GM12878 (cell line): ENCODE data around the gene CDC5L. TPM values are rescaled to one million over a fixed set of nuclear protein-coding genes. Genes with fewer than 3 reads are reported as not detected.

Experiments used
- ATAC-seq: fragments of 200-7000 bp; cut with Tn5 transposase; 3 replicates; pipeline ENCODE4 v1.9.1; 2020; ENCODE audit warnings: mild to moderate bottlenecking, moderate library complexity
- BruUV-seq: library from RNA; stranded (reverse); fragments of 400-500 nt; replicated peaks from 2 replicates; lab custom pipeline; 2021; lab: Mats Ljungman, UMichigan
- CTCF ChIA-PET: fragments of 300-600 bp; sonication (Branson Sonifier 250); formaldehyde crosslinking; extraction: SDS; loops from one replicate; lab custom pipeline; 2021; ENCODE audit warnings: inconsistent platforms; lab: Yijun Ruan, JAX
- POLR2A ChIA-PET: fragments of 350-600 bp; formaldehyde crosslinking; extraction: SDS; loops from one replicate; lab custom pipeline; 2021; ENCODE audit warnings: inconsistent platforms; lab: Charles Lee
- RAD21 ChIA-PET: fragments of 300-600 bp; sonication (Branson Sonifier 250); formaldehyde crosslinking; loops from one replicate; lab custom pipeline; 2023; ENCODE audit warnings: antibody characterized with exemption; ENCODE audit not compliant: unreplicated experiment; lab: Charles Lee
- SMC1A ChIA-PET: fragments of 300-600 bp; sonication (Branson Sonifier 250); formaldehyde crosslinking; loops from one replicate; lab custom pipeline; 2023; ENCODE audit not compliant: unreplicated experiment, uncharacterized antibody; lab: Charles Lee
- DNase-seq: peaks from one replicate; pipeline ENCODE4 v3.0.0-alpha.2; 2011; ENCODE audit warnings: low read depth, low spot score
- FAIRE-seq: peaks from 3 replicates; lab custom pipeline; 2011; peaks lifted over from hg19 to GRCh38; lab: Jason Lieb, UNC
- H2AFZ ChIP-seq: 2 replicates; pipeline ENCODE4 v1.6.0; 2011; ENCODE audit warnings: low read depth, low read length, control low read depth; ENCODE audit not compliant: control insufficient read depth
- H3K27ac ChIP-seq: 2 replicates; pipeline ENCODE4 v1.5.1; 2011; ENCODE audit warnings: control low read depth; ENCODE audit not compliant: control insufficient read depth, insufficient read depth
- H3K27me3 ChIP-seq, 2 experiments: replicated peaks in 1 of 2; 2 replicates each; pipeline versions ENCODE4 v1.6.0 to v1.6.1; 2011; ENCODE audit warnings: low read length in 1 of 2; ENCODE audit not compliant: control insufficient read depth in 2 of 2, insufficient read depth in 2 of 2
- H3K36me3 ChIP-seq, 2 experiments: 2 replicates each; pipeline ENCODE4 v1.5.1; 2011; ENCODE audit warnings: low read length in 1 of 2; ENCODE audit not compliant: control insufficient read depth in 2 of 2, insufficient read depth in 2 of 2
- H3K4me1 ChIP-seq: 2 replicates; pipeline ENCODE4 v1.6.1; 2011; ENCODE audit warnings: mild to moderate bottlenecking, low read length, moderate library complexity, mixed read lengths; ENCODE audit not compliant: control insufficient read depth, insufficient read depth
- H3K4me2 ChIP-seq: 2 replicates; pipeline ENCODE4 v1.6.0; 2011; ENCODE audit warnings: control low read depth; ENCODE audit not compliant: control insufficient read depth, insufficient read depth
- H3K4me3 ChIP-seq: fragments of 200-600 bp; sonication (generic); 2 replicates; pipeline ENCODE4 v1.5.1; 2016
- H3K79me2 ChIP-seq: 2 replicates; pipeline ENCODE4 v1.6.0; 2011; ENCODE audit warnings: low read length; ENCODE audit not compliant: control insufficient read depth, insufficient read depth
- H3K9ac ChIP-seq: 2 replicates; pipeline ENCODE4 v1.8.0; 2011; ENCODE audit warnings: low read length, control low read depth, mixed read lengths; ENCODE audit not compliant: control insufficient read depth, insufficient read depth
- H3K9me3 ChIP-seq: replicated peaks from 3 replicates; pipeline ENCODE4 v1.5.1; 2011; ENCODE audit warnings: mild to moderate bottlenecking, low read length; ENCODE audit not compliant: control insufficient read depth, insufficient read depth
- H4K20me1 ChIP-seq: 2 replicates; pipeline ENCODE4 v1.6.0; 2011; ENCODE audit not compliant: control insufficient read depth, insufficient read depth
- BCLAF1 ChIP-seq: fragments of 450-650 bp; IDR thresholded peaks from 2 replicates; pipeline ENCODE4 v1.6.1; 2017; ENCODE audit warnings: antibody characterized with exemption, mild to moderate bottlenecking, moderate library complexity
- CBFB ChIP-seq: IDR thresholded peaks from 2 replicates; pipeline ENCODE4 v1.6.1; 2016; ENCODE audit warnings: antibody characterized with exemption, low read depth
- FOXK2 ChIP-seq: fragments of 450-650 bp; IDR thresholded peaks from 2 replicates; pipeline ENCODE4 v1.6.1; 2017; ENCODE audit warnings: mild to moderate bottlenecking, moderate library complexity
- FOXM1 ChIP-seq: IDR thresholded peaks from 2 replicates; pipeline ENCODE4 v1.6.1; 2012; ENCODE audit warnings: low read depth, mild to moderate bottlenecking, inconsistent platforms, low read length, moderate library complexity
- HDAC2 ChIP-seq: fragments of 200-600 bp; sonication (generic); IDR thresholded peaks from 2 replicates; pipeline ENCODE4 v1.6.1; 2017
- HDAC6 ChIP-seq: fragments of 200-600 bp; sonication (generic); IDR thresholded peaks from one replicate; pipeline ENCODE4 v1.8.0; 2017; ENCODE audit warnings: antibody characterized with exemption; ENCODE audit not compliant: unreplicated experiment
- LARP7 ChIP-seq: fragments of 450-650 bp; IDR thresholded peaks from 2 replicates; pipeline ENCODE4 v1.6.1; 2017; ENCODE audit warnings: mild to moderate bottlenecking
- MEF2B ChIP-seq: fragments of 450-650 bp; IDR thresholded peaks from 2 replicates; pipeline ENCODE4 v1.6.1; 2018; ENCODE audit warnings: mild to moderate bottlenecking, moderate library complexity; ENCODE audit not compliant: partially characterized antibody, poor library complexity, severe bottlenecking
- RUNX3 ChIP-seq: IDR thresholded peaks from 2 replicates; pipeline ENCODE4 v1.6.1; 2012; ENCODE audit warnings: low read length, inconsistent platforms
- ZBTB40 ChIP-seq: fragments of 450-650 bp; IDR thresholded peaks from 2 replicates; pipeline ENCODE4 v1.6.1; 2016; ENCODE audit warnings: mild to moderate bottlenecking, moderate library complexity, borderline replicate concordance
- WGBS: methylation state at CpG from one replicate; pipeline ENCODE4 v1.1.6; 2016; ENCODE audit warnings: low lambda C conversion rate; ENCODE audit not compliant: insufficient replicate concordance, insufficient coverage; ENCODE audit errors: missing lambda C conversion rate; 5-methylcytosine and 5-hydroxymethylcytosine counted together
- in situ Hi-C: fragments of 300-500 bp; cut with MboI; formaldehyde crosslinking; loops from 9 replicates; pipeline ENCODE4 v1.14.3; 2018; ENCODE audit warnings: mixed read lengths
- intact Hi-C: fragments of 100-400 bp; cut with micrococcal nuclease; formaldehyde crosslinking; loops from one replicate; pipeline ENCODE4 v1.14.2; 2022; ENCODE audit not compliant: unreplicated experiment
- polyA plus RNA-seq, 11 experiments: library from polyadenylated mRNA; depleted of rRNA in 4 of 11; unstranded in 6 of 11; stranded (reverse) in 5 of 11; fragments of >200 nt; fragmentation: Nextera tagmentation in 4 of 11; fragmentation: Illumina TruSeq in 1 of 11; extraction: Ambion mirVana in 4 of 11; extraction: Trizol in 1 of 11; gene quantifications; 1 replicate in 1 of 11; 2 replicates in 10 of 11; pipeline versions ENCODE4 v1.2.1 to v1.2.3, GENCODE V29; 2011 to 2016; ENCODE audit warnings: inconsistent platforms in 2 of 11, missing spikeins in 2 of 11, low read depth in 1 of 11
- total RNA-seq, 4 experiments: library from RNA; depleted of rRNA in 3 of 4; stranded (reverse); fragments of >200 nt in 3 of 4; fragmentation: Illumina TruSeq in 1 of 4; extraction: Trizol in 1 of 4; gene quantifications; 2 replicates each; pipeline versions ENCODE4 v1.2.1 to v1.2.3, GENCODE V29; 2013 to 2021
- TF ChIP-seq, protein P1 (sequence below): IDR thresholded peaks from 2 replicates; pipeline ENCODE4 v1.6.1; 2012; ENCODE audit warnings: improper control_type of control experiment, low read depth, low read length; ENCODE audit not compliant: insufficient replicate concordance

Gene CDC5L
- total and polyA plus RNA-seq, 10 of the 15 experiments (the other 5 are each of a cell fraction or from before 2014, with no cell fraction given): 13.2 to 29.4 (median 18.8) TPM

DNA sequence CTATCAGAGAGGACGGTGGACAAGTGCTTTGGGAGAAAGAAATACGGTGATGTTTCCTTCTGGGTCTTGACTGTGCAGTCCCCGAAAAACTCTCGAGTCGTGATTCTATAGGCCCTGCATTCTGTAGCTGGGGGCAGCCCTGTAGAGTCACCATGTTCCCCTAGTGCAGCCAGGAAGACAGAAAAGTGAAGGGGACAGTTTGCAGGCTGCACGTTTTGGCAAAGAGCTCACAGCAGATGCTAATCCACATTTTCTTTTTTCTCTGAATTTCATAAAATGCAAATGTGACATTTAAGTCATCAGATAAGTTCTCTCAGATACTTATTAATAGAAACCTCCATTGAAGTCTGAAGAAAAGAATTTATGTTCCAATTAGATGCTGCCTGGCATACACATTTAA, 25.6 kb upstream of the CDC5L start:
- CTCF ChIA-PET: no interaction called here
- BruUV-seq: no TSS peak
- Histone ChIP-seq H3K9me3 (no peaks in the 10 kb centered on the region), H3K9ac (no peak overlapping the region), H3K79me2 (no peaks in the 10 kb centered on the region), H3K4me3 (no peak overlapping the region), H3K27ac (no peak overlapping the region), H3K4me2 (no peak overlapping the region), H2AFZ (no peak overlapping the region), H3K36me3 (no peaks in the 10 kb centered on the region), H3K4me1 (no peaks in the 10 kb centered on the region), H4K20me1 (no peaks in the 10 kb centered on the region), H3K27me3 (peaks cover 0 to 3% of the 10 kb centered on the region in 2 experiments; a peak in 2 of 4 replicates)
- no peak for FAIRE-seq
- in situ Hi-C loops (no loop called here), intact Hi-C loops (no loop called here)
- POLR2A ChIA-PET: no interaction called here
- ATAC-seq: no peak
- RAD21 ChIA-PET: interaction anchor here (0.9 kb wide), 1 partner anchor 26 kb away, joined by 3 read pairs; no protein-coding TSS in a partner anchor
- DNase-seq: no peak
- SMC1A ChIA-PET: no interaction called here
- 35% methylated on average over 6 of the region's 6 CpGs for WGBS
- no peak for TF ChIP-seq HDAC2
- TF ChIP-seq, protein P1, sequence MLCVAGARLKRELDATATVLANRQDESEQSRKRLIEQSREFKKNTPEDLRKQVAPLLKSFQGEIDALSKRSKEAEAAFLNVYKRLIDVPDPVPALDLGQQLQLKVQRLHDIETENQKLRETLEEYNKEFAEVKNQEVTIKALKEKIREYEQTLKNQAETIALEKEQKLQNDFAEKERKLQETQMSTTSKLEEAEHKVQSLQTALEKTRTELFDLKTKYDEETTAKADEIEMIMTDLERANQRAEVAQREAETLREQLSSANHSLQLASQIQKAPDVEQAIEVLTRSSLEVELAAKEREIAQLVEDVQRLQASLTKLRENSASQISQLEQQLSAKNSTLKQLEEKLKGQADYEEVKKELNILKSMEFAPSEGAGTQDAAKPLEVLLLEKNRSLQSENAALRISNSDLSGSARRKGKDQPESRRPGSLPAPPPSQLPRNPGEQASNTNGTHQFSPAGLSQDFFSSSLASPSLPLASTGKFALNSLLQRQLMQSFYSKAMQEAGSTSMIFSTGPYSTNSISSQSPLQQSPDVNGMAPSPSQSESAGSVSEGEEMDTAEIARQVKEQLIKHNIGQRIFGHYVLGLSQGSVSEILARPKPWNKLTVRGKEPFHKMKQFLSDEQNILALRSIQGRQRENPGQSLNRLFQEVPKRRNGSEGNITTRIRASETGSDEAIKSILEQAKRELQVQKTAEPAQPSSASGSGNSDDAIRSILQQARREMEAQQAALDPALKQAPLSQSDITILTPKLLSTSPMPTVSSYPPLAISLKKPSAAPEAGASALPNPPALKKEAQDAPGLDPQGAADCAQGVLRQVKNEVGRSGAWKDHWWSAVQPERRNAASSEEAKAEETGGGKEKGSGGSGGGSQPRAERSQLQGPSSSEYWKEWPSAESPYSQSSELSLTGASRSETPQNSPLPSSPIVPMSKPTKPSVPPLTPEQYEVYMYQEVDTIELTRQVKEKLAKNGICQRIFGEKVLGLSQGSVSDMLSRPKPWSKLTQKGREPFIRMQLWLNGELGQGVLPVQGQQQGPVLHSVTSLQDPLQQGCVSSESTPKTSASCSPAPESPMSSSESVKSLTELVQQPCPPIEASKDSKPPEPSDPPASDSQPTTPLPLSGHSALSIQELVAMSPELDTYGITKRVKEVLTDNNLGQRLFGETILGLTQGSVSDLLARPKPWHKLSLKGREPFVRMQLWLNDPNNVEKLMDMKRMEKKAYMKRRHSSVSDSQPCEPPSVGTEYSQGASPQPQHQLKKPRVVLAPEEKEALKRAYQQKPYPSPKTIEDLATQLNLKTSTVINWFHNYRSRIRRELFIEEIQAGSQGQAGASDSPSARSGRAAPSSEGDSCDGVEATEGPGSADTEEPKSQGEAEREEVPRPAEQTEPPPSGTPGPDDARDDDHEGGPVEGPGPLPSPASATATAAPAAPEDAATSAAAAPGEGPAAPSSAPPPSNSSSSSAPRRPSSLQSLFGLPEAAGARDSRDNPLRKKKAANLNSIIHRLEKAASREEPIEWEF: no peak
- no peak for TF ChIP-seq FOXK2
- no peak for TF ChIP-seq BCLAF1
- TF ChIP-seq HDAC6: no peak
- no peak for TF ChIP-seq ZBTB40
- no peak for TF ChIP-seq CBFB
- TF ChIP-seq FOXM1: no peak
- no peak for TF ChIP-seq MEF2B
- no peak for TF ChIP-seq LARP7
- no peak for TF ChIP-seq RUNX3
